ENCODE data around the gene TSBP1.
A peak's percentile ranks its signal among the peaks of the same experiment; 100 is the strongest.

TSBP1 gene

GRCh38 chr6:32371803-32372202 is at the start of gene TSBP1:
TSBP1 (minus strand) TSS chr6:32371903; CDS start chr6:32371706, 197 bp downstream.
- DNase-seq, result no peak

- DNase-seq, result no peak
Measured at GRCh38 chr6:32416036-32416435, 44.3 kb upstream of the TSBP1 start.

- peak; percentile 75 for DNase-seq
Measured at GRCh38 chr6:32415521-32416019, 43.9 kb upstream of the TSBP1 start.

- DNase-seq, result peak; percentile 82
Measured at GRCh38 chr6:32413427-32414047, 41.8 kb upstream of the TSBP1 start.

- no peak for DNase-seq
Measured at GRCh38 chr6:32411566-32412327, 40.0 kb upstream of the TSBP1 start.

GRCh38 chr6:32410906-32411305 is 39.2 kb upstream of the TSBP1 start:
- no peak for DNase-seq

- DNase-seq, result no peak
Measured at GRCh38 chr6:32406857-32407256, 35.2 kb upstream of the TSBP1 start, which contains the start of gene BTNL2. BTNL2 (minus strand) TSS chr6:32407181; CDS start chr6:32407123, 58 bp downstream.

- DNase-seq, result no peak
Measured at GRCh38 chr6:32406197-32406596, 34.5 kb upstream of the TSBP1 start.

GRCh38 chr6:32405656-32406055 is 34.0 kb upstream of the TSBP1 start:
- DNase-seq, result no peak

- DNase-seq, result no peak
Measured at GRCh38 chr6:32402812-32403211, 31.1 kb upstream of the TSBP1 start.

- no peak for DNase-seq
Measured at GRCh38 chr6:32401284-32401963, 29.7 kb upstream of the TSBP1 start.

GRCh38 chr6:32397252-32397920 is 25.7 kb upstream of the TSBP1 start:
- DNase-seq, result no peak

- no peak for DNase-seq
Measured at GRCh38 chr6:32396028-32396427, 24.3 kb upstream of the TSBP1 start.

- DNase-seq, result peak; percentile 45
Measured at GRCh38 chr6:32393665-32394420, 22.1 kb upstream of the TSBP1 start.

- no peak for DNase-seq
Measured at GRCh38 chr6:32391505-32391904, 19.8 kb upstream of the TSBP1 start.

GRCh38 chr6:32387589-32388340 is 16.1 kb upstream of the TSBP1 start:
- DNase-seq, result no peak

- no peak for DNase-seq
Measured at GRCh38 chr6:32386040-32386439, 14.3 kb upstream of the TSBP1 start.

- no peak for DNase-seq
Measured at GRCh38 chr6:32382757-32383420, 11.2 kb upstream of the TSBP1 start.

GRCh38 chr6:32379545-32379944 is 7.8 kb upstream of the TSBP1 start:
- DNase-seq, result no peak

- DNase-seq, result no peak
Measured at GRCh38 chr6:32375739-32376529, 4.2 kb upstream of the TSBP1 start.
